DOHH2 (cell line): ENCODE data around the gene PON2.

Source experiments
- CTCF ChIP-seq: fragments of 200-600 bp; sonication (generic); IDR thresholded peaks from one replicate; pipeline ENCODE4 v1.5.1; 2014; ENCODE audit warnings: antibody characterized with exemption, mild to moderate bottlenecking, low read depth, low read length; ENCODE audit not compliant: poor library complexity, severe bottlenecking
- EZH2phosphoT487 ChIP-seq: fragments of 200-600 bp; sonication (generic); IDR thresholded peaks from 2 replicates; pipeline ENCODE4 v1.6.1; 2017; ENCODE audit warnings: borderline replicate concordance, mild to moderate bottlenecking, antibody characterized with exemption, low read length, moderate library complexity, mixed read lengths

GRCh38 chr7:95430864-95431263 is 4.0 kb downstream of the PON2 start:
- no peak for TF ChIP-seq CTCF
- no peak for TF ChIP-seq EZH2phosphoT487
